ENCODE measurements around the gene FAM222A. TPM values are rescaled to one million over a fixed set of nuclear protein-coding genes. Genes with fewer than 3 reads are reported as not detected.

The FAM222A gene
- polyA plus RNA-seq, 2 of the 4 experiments (the other 2 are of a cell fraction): 0.98 to 3.2 TPM

- ATAC-seq (no peak), FAIRE-seq (no peak), DNase-seq (ENCODE audit: low read depth in 1 of 2, low spot score in 1 of 2) (peak in 1 of 2 experiments; percentile 44)
- H3K9me3 ChIP-seq: peaks cover 14% of the 10 kb centered on the region; the same call in 2 of the 3 replicates
- no peak overlapping the region for H3K4me3 ChIP-seq
- WGBS (ENCODE audit: missing lambda C conversion rate): 93% methylated on average over 6 of the region's 6 CpGs
- TF ChIP-seq POLR2A (IDR thresholded peaks at IDR 0.05; ENCODE audit: low read length) (no peak), RAD21 (conservative IDR thresholded peaks at IDR 0.05 in 1 of 2, IDR thresholded peaks at IDR 0.05 in 1 of 2) (peak; percentile 17 to 36; a peak in 2 of 5 replicates)
- POLR2A ChIA-PET: no interaction called here
- H3K27ac ChIP-seq: no peak overlapping the region
- H3K4me2 ChIP-seq: no peak overlapping the region
- CTCF ChIA-PET: interaction anchor here (1.1 to 9.3 kb wide), 4 partner anchors 8 to 258 kb away, joined by 3 to 167 read pairs (median 84); no protein-coding TSS in a partner anchor
- no peaks in the 10 kb centered on the region for H3K4me1 ChIP-seq
Observed at GRCh38 chr12:109779382-109779781, 65.8 kb downstream of the FAM222A start.

DNA sequence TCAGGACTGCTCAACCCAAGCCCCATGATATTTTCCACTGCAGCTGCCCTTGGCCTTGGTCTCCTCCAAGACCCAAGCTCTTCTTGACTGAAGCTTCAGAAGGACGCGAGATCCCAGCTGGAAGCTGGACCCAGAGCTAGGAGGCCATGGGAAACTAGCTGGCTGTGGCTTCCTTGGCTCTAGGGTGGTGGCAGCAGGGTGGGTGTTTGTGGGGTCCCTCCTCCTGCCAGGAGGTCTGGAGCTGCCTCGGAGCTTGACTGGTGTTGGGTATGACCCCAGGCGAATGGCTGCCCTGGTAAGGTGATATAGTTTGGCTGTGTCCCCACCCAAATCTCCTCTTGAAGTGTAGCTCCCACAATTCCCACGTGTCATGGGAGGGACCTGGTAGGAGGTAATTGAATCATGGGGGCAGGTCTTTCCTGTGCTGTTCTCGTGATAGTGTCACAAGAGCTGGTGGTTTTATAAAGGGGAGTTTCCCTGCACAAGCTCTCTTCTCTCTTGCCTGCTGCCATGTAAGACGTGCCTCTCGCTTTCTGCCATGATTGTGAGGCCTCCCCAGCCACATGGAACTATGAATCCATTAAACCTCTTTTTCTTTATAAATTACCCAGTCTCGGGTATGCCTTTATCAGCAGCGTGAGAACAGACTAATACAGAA is 68.2 kb downstream of the FAM222A start:
- ChIA-PET CTCF (interaction anchor here (0.6 to 3.1 kb wide), 8 partner anchors 9 to 650 kb away, joined by 3 to 8 read pairs (median 4); no protein-coding TSS in a partner anchor), POLR2A (no interaction called here)
- ATAC-seq (no peak), DNase-seq (ENCODE audit: low read depth in 1 of 2, low spot score in 1 of 2) (no peak), FAIRE-seq (no peak)
- Histone ChIP-seq H3K4me3 (no peak overlapping the region), H3K4me1 (no peaks in the 10 kb centered on the region), H3K9me3 (peaks cover 14% of the 10 kb centered on the region; the same call in 2 of the 3 replicates), H3K4me2 (no peak overlapping the region), H3K27ac (no peak overlapping the region)
- TF ChIP-seq, protein P1, sequence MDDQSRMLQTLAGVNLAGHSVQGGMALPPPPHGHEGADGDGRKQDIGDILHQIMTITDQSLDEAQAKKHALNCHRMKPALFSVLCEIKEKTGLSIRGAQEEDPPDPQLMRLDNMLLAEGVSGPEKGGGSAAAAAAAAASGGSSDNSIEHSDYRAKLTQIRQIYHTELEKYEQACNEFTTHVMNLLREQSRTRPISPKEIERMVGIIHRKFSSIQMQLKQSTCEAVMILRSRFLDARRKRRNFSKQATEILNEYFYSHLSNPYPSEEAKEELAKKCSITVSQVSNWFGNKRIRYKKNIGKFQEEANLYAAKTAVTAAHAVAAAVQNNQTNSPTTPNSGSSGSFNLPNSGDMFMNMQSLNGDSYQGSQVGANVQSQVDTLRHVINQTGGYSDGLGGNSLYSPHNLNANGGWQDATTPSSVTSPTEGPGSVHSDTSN (IDR thresholded peaks at IDR 0.05): no peak
- TF ChIP-seq ZFP36 (IDR thresholded peaks at IDR 0.05; ENCODE audit: borderline replicate concordance, partially characterized antibody): peak; percentile 69
- 38% methylated on average over 10 of the region's 10 CpGs for WGBS (ENCODE audit: missing lambda C conversion rate)

GRCh38 chr12:109782326-109782703 is 68.7 kb downstream of the FAM222A start:
- no peak for ATAC-seq
- Histone ChIP-seq H3K27ac (no peak overlapping the region), H3K4me1 (no peaks in the 10 kb centered on the region), H3K4me2 (no peak overlapping the region), H3K9me3 (peaks cover 14% of the 10 kb centered on the region; the same call in 2 of the 3 replicates), H3K4me3 (no peak overlapping the region)
- TF ChIP-seq REST (IDR thresholded peaks at IDR 0.05) (no peak), JUN (IDR thresholded peaks at IDR 0.05) (no peak), HMGXB4 (CRISPR knock-in tag; IDR thresholded peaks at IDR 0.05; ENCODE audit: borderline replicate concordance) (no peak), RNF2 (IDR thresholded peaks at IDR 0.05; ENCODE audit: borderline replicate concordance, low read depth) (no peak), CEBPB (IDR thresholded peaks at IDR 0.05) (no peak), HOXB13 (CRISPR knock-in tag; IDR thresholded peaks at IDR 0.05; ENCODE audit: low read depth) (no peak), HOXA7 (CRISPR knock-in tag; IDR thresholded peaks at IDR 0.05) (no peak), CHD2 (IDR thresholded peaks at IDR 0.05; ENCODE audit: low read length, partially characterized antibody) (no peak), EP300 (IDR thresholded peaks at IDR 0.05) (no peak)
- TF ChIP-seq, protein P2, sequence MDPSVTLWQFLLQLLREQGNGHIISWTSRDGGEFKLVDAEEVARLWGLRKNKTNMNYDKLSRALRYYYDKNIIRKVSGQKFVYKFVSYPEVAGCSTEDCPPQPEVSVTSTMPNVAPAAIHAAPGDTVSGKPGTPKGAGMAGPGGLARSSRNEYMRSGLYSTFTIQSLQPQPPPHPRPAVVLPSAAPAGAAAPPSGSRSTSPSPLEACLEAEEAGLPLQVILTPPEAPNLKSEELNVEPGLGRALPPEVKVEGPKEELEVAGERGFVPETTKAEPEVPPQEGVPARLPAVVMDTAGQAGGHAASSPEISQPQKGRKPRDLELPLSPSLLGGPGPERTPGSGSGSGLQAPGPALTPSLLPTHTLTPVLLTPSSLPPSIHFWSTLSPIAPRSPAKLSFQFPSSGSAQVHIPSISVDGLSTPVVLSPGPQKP (IDR thresholded peaks at IDR 0.05; ENCODE audit: low read depth, low read length): no peak
- WGBS (ENCODE audit: missing lambda C conversion rate): 52% methylated on average over 9 of the region's 9 CpGs
- DNase-seq (ENCODE audit: low read depth in 1 of 2, low spot score in 1 of 2): no peak
- ChIA-PET POLR2A (no interaction called here), CTCF (interaction anchor here (1.0 to 3.1 kb wide), 6 partner anchors 9 to 275 kb away, joined by 3 to 8 read pairs (median 4); no protein-coding TSS in a partner anchor)
- FAIRE-seq: no peak

All from A549 (cell line).